ENCODE measurements around the gene CZIB. TPM values are rescaled to one million over a fixed set of nuclear protein-coding genes. Genes with fewer than 3 reads are reported as not detected.

CZIB gene
- total and polyA plus RNA-seq, 2 of the 8 experiments (the other 6 are each of a cell fraction or from before 2014, with no cell fraction given): 46.5 to 48.0 TPM

GRCh38 chr1:53182111-53182593 is 38.3 kb downstream of the CZIB start (continued):
- TF ChIP-seq, protein P1, sequence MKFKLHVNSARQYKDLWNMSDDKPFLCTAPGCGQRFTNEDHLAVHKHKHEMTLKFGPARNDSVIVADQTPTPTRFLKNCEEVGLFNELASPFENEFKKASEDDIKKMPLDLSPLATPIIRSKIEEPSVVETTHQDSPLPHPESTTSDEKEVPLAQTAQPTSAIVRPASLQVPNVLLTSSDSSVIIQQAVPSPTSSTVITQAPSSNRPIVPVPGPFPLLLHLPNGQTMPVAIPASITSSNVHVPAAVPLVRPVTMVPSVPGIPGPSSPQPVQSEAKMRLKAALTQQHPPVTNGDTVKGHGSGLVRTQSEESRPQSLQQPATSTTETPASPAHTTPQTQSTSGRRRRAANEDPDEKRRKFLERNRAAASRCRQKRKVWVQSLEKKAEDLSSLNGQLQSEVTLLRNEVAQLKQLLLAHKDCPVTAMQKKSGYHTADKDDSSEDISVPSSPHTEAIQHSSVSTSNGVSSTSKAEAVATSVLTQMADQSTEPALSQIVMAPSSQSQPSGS (IDR thresholded peaks at IDR 0.05; ENCODE audit: low read length): 0 out of 2 replicates have a peak, but pooled peaks have one; percentile 50
